H9 (cell line): ENCODE data around the gene LRP1B. TPM values are rescaled to one million over a fixed set of nuclear protein-coding genes. Genes with fewer than 3 reads are reported as not detected.

Source experiments
- DNase-seq: peaks from one replicate; pipeline ENCODE4 v3.0.0-alpha.2; 2017
- H2AFZ ChIP-seq: one replicate; pipeline ENCODE4 v1.6.1; 2013; ENCODE audit warnings: mild to moderate bottlenecking, low read length, control low read depth, moderate library complexity
- H2AK5ac ChIP-seq: 2 replicates; pipeline ENCODE4 v1.6.1; 2013; ENCODE audit warnings: low read length, control low read depth, mixed read lengths; ENCODE audit not compliant: insufficient read length
- H2BK120ac ChIP-seq: one replicate; pipeline ENCODE4 v1.6.1; 2013; ENCODE audit warnings: low read depth, mild to moderate bottlenecking, low read length, control low read depth, inconsistent platforms; ENCODE audit not compliant: poor library complexity, severe bottlenecking
- H2BK12ac ChIP-seq: 2 replicates; pipeline ENCODE4 v1.6.1; 2013; ENCODE audit warnings: low read length, control low read depth, mixed read lengths, low read depth; ENCODE audit not compliant: insufficient read length
- H2BK15ac ChIP-seq: 2 replicates; pipeline ENCODE4 v1.6.1; 2013; ENCODE audit warnings: low read depth, low read length, control low read depth
- H2BK20ac ChIP-seq: one replicate; pipeline ENCODE4 v1.6.1; 2013; ENCODE audit warnings: low read depth, mild to moderate bottlenecking, low read length, control low read depth, inconsistent platforms; ENCODE audit not compliant: poor library complexity, severe bottlenecking
- H2BK5ac ChIP-seq: 2 replicates; pipeline ENCODE4 v1.6.1; 2013; ENCODE audit warnings: low read length, control low read depth, mixed read lengths; ENCODE audit not compliant: insufficient read length
- H3K14ac ChIP-seq: 2 replicates; pipeline ENCODE4 v1.6.1; 2013; ENCODE audit warnings: low read length, control low read depth; ENCODE audit not compliant: insufficient read depth
- H3K18ac ChIP-seq: 2 replicates; pipeline ENCODE4 v1.6.1; 2013; ENCODE audit warnings: low read depth, mild to moderate bottlenecking, mixed read lengths, low read length, control low read depth; ENCODE audit not compliant: insufficient read length
- H3K23ac ChIP-seq: 2 replicates; pipeline ENCODE4 v1.6.1; 2013; ENCODE audit warnings: low read length, control low read depth, mixed read lengths, low read depth; ENCODE audit not compliant: insufficient read length
- H3K23me2 ChIP-seq: 2 replicates; pipeline ENCODE4 v1.6.1; 2013; ENCODE audit warnings: low read depth, mild to moderate bottlenecking, mixed read lengths, low read length, control low read depth; ENCODE audit not compliant: insufficient read length, poor library complexity, severe bottlenecking
- H3K27ac ChIP-seq: 2 replicates; pipeline ENCODE4 v1.5.1; 2013; ENCODE audit warnings: low read length, control low read depth, mixed read lengths, low read depth; ENCODE audit not compliant: insufficient read length
- H3K27me3 ChIP-seq: 2 replicates; pipeline ENCODE4 v1.6.1; 2013; ENCODE audit warnings: low read length, control low read depth, inconsistent platforms; ENCODE audit not compliant: insufficient read depth
- H3K4ac ChIP-seq: 2 replicates; pipeline ENCODE4 v1.6.1; 2013; ENCODE audit warnings: low read depth, mild to moderate bottlenecking, control low read depth, inconsistent platforms, low read length, moderate library complexity
- H3K4me1 ChIP-seq: 2 replicates; pipeline ENCODE4 v1.6.1; 2013; ENCODE audit warnings: low read length, control low read depth, inconsistent platforms; ENCODE audit not compliant: insufficient read depth
- H3K4me2 ChIP-seq: 2 replicates; pipeline ENCODE4 v1.6.1; 2013; ENCODE audit warnings: low read length, control low read depth, mixed read lengths; ENCODE audit not compliant: insufficient read length, insufficient read depth
- H3K56ac ChIP-seq: 2 replicates; pipeline ENCODE4 v1.6.1; 2013; ENCODE audit warnings: low read depth, mild to moderate bottlenecking, mixed read lengths, low read length, control low read depth; ENCODE audit not compliant: insufficient read length
- H3K79me1 ChIP-seq: 2 replicates; pipeline ENCODE4 v1.6.1; 2013; ENCODE audit warnings: low read depth, mild to moderate bottlenecking, moderate library complexity, low read length, control low read depth, inconsistent platforms; ENCODE audit not compliant: insufficient read depth, poor library complexity, severe bottlenecking
- H3K79me2 ChIP-seq: 2 replicates; pipeline ENCODE4 v1.6.1; 2013; ENCODE audit warnings: low read length, control low read depth, inconsistent platforms; ENCODE audit not compliant: insufficient read depth
- H3K9ac ChIP-seq: 2 replicates; pipeline ENCODE4 v1.6.1; 2013; ENCODE audit warnings: low read length, control low read depth, mixed read lengths; ENCODE audit not compliant: insufficient read length; ENCODE audit errors: extremely low read depth
- H3K9me3 ChIP-seq: one replicate; pipeline ENCODE4 v1.6.1; 2013; ENCODE audit warnings: low read depth, low read length, inconsistent platforms; ENCODE audit not compliant: control insufficient read depth
- H3T11ph ChIP-seq: one replicate; pipeline ENCODE4 v1.6.1; 2013; ENCODE audit warnings: mild to moderate bottlenecking, low read length, control low read depth, inconsistent platforms
- H4K20me1 ChIP-seq: one replicate; pipeline ENCODE4 v1.6.1; 2013; ENCODE audit not compliant: control insufficient read depth, insufficient read length, insufficient read depth
- H4K5ac ChIP-seq: 2 replicates; pipeline ENCODE4 v1.6.1; 2013; ENCODE audit warnings: low read depth, mild to moderate bottlenecking, mixed read lengths, low read length, control low read depth; ENCODE audit not compliant: insufficient read length
- H4K8ac ChIP-seq: replicated peaks from 2 replicates; pipeline ENCODE4 v1.6.1; 2013; ENCODE audit warnings: low read length, control low read depth, mixed read lengths, low read depth; ENCODE audit not compliant: insufficient read length
- H4K91ac ChIP-seq: 2 replicates; pipeline ENCODE4 v1.6.1; 2013; ENCODE audit warnings: low read depth, mild to moderate bottlenecking, moderate library complexity, mixed read lengths, low read length, control low read depth; ENCODE audit not compliant: insufficient read length
- H3K27ac Mint-ChIP-seq, 3 experiments: 2 replicates in 2 of 3; 3 replicates in 1 of 3; pipeline ENCODE4 v1.8.0; 2020 to 2021; ENCODE audit warnings: mixed read lengths in 3 of 3, mild to moderate bottlenecking in 1 of 3, moderate library complexity in 1 of 3
- H3K27me3 Mint-ChIP-seq: 2 replicates; pipeline ENCODE4 v1.8.0; 2021; ENCODE audit warnings: low read depth, mild to moderate bottlenecking, moderate library complexity, mixed read lengths
- H3K36me3 Mint-ChIP-seq, 3 experiments: 2 replicates in 2 of 3; 3 replicates in 1 of 3; pipeline ENCODE4 v1.8.0; 2020 to 2021; ENCODE audit warnings: low read depth in 3 of 3, mixed read lengths in 3 of 3; ENCODE audit not compliant: insufficient read depth in 1 of 3
- H3K4me1 Mint-ChIP-seq, 2 experiments: 2 replicates each; pipeline ENCODE4 v1.8.0; 2020; ENCODE audit warnings: mixed read lengths in 2 of 2
- H3K4me3 Mint-ChIP-seq, 2 experiments: 2 replicates in 1 of 2; 3 replicates in 1 of 2; pipeline ENCODE4 v1.8.0; 2020 to 2021; ENCODE audit warnings: mild to moderate bottlenecking in 2 of 2, mixed read lengths in 2 of 2, moderate library complexity in 1 of 2
- H3K9me3 Mint-ChIP-seq, 2 experiments: 2 replicates in 1 of 2; 3 replicates in 1 of 2; pipeline ENCODE4 v1.8.0; 2020; ENCODE audit warnings: mild to moderate bottlenecking in 2 of 2, mixed read lengths in 2 of 2, moderate library complexity in 1 of 2
- WGBS: extraction: QIAGEN DNeasy Blood & Tissue Kit; methylation state at CpG from one replicate; pipeline ENCODE4 v1.1.7; 2013; ENCODE audit warnings: missing lambda C conversion rate, low lambda C conversion rate, mixed read lengths; ENCODE audit not compliant: insufficient read length; ENCODE audit errors: extremely low coverage; 5-methylcytosine and 5-hydroxymethylcytosine counted together
- total RNA-seq: library from RNA; stranded (reverse); gene quantifications from 2 replicates; pipeline ENCODE4 v1.2.1, GENCODE V29; 2021
- TF ChIP-seq, protein P1 (sequence below): fragments of 200-600 bp; sonication (generic); conservative IDR thresholded peaks from 3 replicates; pipeline ENCODE4 v1.8.0; 2021; ENCODE audit warnings: antibody characterized with exemption, mild to moderate bottlenecking

The LRP1B gene
- total RNA-seq, 1 experiment from 2014 or later: not detected

DNA sequence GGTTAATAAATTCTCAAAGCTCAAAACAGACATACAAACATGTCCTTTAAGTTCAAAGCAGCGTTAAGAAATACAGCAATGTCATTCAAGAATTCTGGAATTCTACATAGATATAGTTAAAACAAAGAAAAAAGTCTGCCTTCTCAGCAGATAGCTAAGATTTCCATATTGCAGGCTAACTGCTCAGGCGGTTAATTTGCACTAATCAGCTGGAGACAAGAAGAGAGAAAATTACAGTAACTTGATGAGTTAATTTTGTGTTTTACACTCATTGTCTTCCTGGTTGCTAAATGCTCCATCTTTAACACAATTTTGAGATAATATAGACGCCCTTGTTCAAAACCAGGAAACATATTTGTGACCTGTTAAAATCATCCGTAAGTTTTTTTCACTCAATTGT lies 1012.0 kb downstream of the LRP1B start:
- Histone ChIP-seq H2BK5ac (no peak overlapping the region), H3K9me3 (no peaks in the 10 kb centered on the region), H3K14ac (no peak overlapping the region), H4K20me1 (no peaks in the 10 kb centered on the region), H3K23ac (no peak overlapping the region), H3K18ac (no peak overlapping the region), H2AFZ (no peak overlapping the region), H3K23me2 (no peaks in the 10 kb centered on the region), H2BK12ac (no peak overlapping the region), H2BK120ac (no peak overlapping the region), H3K79me1 (no peaks in the 10 kb centered on the region), H4K91ac (no peak overlapping the region), H3T11ph (no peak overlapping the region), H3K56ac (no peak overlapping the region), H2AK5ac (no peak overlapping the region), H3K4me2 (no peak overlapping the region), H3K4me1 (no peaks in the 10 kb centered on the region), H4K5ac (no peak overlapping the region), H2BK20ac (no peak overlapping the region), H4K8ac (no peak overlapping the region), H3K9ac (peak overlapping the region; percentile 22), H3K4ac (no peak overlapping the region), H3K79me2 (no peaks in the 10 kb centered on the region), H3K27me3 (no peaks in the 10 kb centered on the region), H3K27ac (no peak overlapping the region), H2BK15ac (no peak overlapping the region)
- Mint-ChIP-seq H3K4me1 (peaks cover 3 to 4% of the 10 kb centered on the region in 2 experiments), H3K36me3 (peaks cover 0 to 4% (median 3%) of the 10 kb centered on the region in 3 experiments; a peak in 1 of 7 replicates), H3K9me3 (no peaks in the 10 kb centered on the region), H3K4me3 (no peak overlapping the region), H3K27me3 (no peaks in the 10 kb centered on the region), H3K27ac (no peak overlapping the region)
- DNase-seq: no peak
- WGBS: no CpG with 5 or more reads among the region's 4 CpGs
- TF ChIP-seq, protein P1, sequence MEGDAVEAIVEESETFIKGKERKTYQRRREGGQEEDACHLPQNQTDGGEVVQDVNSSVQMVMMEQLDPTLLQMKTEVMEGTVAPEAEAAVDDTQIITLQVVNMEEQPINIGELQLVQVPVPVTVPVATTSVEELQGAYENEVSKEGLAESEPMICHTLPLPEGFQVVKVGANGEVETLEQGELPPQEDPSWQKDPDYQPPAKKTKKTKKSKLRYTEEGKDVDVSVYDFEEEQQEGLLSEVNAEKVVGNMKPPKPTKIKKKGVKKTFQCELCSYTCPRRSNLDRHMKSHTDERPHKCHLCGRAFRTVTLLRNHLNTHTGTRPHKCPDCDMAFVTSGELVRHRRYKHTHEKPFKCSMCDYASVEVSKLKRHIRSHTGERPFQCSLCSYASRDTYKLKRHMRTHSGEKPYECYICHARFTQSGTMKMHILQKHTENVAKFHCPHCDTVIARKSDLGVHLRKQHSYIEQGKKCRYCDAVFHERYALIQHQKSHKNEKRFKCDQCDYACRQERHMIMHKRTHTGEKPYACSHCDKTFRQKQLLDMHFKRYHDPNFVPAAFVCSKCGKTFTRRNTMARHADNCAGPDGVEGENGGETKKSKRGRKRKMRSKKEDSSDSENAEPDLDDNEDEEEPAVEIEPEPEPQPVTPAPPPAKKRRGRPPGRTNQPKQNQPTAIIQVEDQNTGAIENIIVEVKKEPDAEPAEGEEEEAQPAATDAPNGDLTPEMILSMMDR: no peak
